Gastrocnemius medialis (tissue), 4 donors: ENCODE results near the gene DCLK2.

Experiments used
- CTCF ChIP-seq, 5 experiments: fragments of 450-650 bp in 3 of 5; fragments of 200-600 bp in 2 of 5; sonication (generic) in 2 of 5; IDR thresholded peaks in 4 of 5; conservative IDR thresholded peaks in 1 of 5; 1 replicate in 4 of 5; 2 replicates in 1 of 5; pipeline ENCODE4 v1.5.1; 2016 to 2019; ENCODE audit warnings: antibody characterized with exemption in 5 of 5, mild to moderate bottlenecking in 3 of 5, moderate library complexity in 3 of 5
- POLR2A ChIP-seq, 2 donors: fragments of 450-650 bp; IDR thresholded peaks; one replicate each; pipeline ENCODE4 v1.6.1; 2017; ENCODE audit warnings: antibody characterized with exemption in 2 of 2, mild to moderate bottlenecking in 2 of 2, moderate library complexity in 2 of 2

DNA sequence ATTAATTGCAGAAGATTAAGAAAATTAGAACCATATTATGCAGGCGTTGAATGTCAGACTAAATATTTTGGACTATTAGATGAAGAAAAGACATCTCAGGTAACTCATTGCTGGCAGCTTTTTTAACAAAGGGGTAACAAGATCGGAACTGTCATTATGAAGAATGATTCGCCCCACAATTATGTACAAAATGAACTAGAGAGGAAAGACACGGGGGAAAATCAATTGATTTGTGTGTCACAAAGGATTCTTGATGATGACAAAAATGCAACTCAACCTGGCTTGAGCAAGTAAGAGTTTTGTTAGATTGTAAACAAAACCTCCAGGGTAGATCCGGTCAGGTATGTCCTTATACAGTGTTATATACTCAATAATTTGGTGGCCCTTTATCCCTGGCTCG is 12.5 kb upstream of the DCLK2 start:
- TF ChIP-seq POLR2A (IDR thresholded peaks at IDR 0.05) (no peak), CTCF (IDR thresholded peaks at IDR 0.05 in 4 of 5, conservative IDR thresholded peaks at IDR 0.05 in 1 of 5) (no peak)
